GM10266 (cell line): ENCODE results near the gene SLK.

ENCODE experiments used
- DNase-seq: peaks from one replicate; pipeline ENCODE4 v3.0.0; 2012; ENCODE audit errors: extremely low spot score
- TF ChIP-seq, protein P1 (sequence below): IDR thresholded peaks from 2 replicates; pipeline ENCODE4 v1.5.1; 2012; ENCODE audit warnings: mild to moderate bottlenecking, low read depth; ENCODE audit not compliant: control insufficient read depth, insufficient read depth; ENCODE audit errors: missing control alignments

The SLK gene

DNA sequence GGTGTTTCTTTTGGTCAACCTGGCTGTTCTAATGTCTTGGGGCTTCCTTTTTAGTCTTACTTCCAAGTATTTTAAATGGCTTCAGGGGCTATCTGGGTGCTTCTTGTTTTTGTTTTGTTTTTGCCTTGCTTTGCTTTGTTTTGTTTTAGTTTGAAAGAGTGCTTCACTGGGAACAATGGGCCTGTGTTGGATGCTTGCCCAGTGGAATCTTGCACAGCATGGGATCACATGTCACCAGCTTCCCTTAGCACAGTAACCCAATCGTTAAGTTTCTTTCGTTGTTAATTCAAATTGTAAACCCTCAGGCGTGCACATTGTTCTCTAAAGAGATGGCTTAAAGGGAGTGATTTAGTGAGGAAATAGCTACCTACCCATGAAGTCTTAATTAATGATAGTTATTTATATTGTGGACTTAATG, 109.8 kb downstream of the SLK start:
- TF ChIP-seq, protein P1, sequence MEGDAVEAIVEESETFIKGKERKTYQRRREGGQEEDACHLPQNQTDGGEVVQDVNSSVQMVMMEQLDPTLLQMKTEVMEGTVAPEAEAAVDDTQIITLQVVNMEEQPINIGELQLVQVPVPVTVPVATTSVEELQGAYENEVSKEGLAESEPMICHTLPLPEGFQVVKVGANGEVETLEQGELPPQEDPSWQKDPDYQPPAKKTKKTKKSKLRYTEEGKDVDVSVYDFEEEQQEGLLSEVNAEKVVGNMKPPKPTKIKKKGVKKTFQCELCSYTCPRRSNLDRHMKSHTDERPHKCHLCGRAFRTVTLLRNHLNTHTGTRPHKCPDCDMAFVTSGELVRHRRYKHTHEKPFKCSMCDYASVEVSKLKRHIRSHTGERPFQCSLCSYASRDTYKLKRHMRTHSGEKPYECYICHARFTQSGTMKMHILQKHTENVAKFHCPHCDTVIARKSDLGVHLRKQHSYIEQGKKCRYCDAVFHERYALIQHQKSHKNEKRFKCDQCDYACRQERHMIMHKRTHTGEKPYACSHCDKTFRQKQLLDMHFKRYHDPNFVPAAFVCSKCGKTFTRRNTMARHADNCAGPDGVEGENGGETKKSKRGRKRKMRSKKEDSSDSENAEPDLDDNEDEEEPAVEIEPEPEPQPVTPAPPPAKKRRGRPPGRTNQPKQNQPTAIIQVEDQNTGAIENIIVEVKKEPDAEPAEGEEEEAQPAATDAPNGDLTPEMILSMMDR = no peak
- no peak for DNase-seq

DNA sequence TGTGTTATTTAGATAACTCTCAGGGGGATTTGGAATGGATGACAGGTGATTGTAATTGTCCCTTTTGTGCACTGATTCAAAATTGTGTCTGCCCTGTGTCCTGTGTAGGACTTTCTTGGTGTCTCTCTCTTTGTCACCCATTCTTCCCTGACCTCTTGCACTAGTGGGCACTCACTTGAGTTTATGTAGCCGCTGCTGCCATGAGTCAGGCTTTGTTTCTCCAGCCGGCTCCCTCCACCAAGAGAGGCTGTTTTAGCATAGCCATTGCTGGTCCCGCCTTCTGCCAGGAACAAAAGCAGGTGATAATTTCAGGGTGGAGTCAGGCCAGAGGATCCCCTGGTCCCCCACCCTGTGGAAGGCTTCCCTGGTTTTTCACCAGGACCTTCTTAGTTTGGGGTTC, 110.3 kb downstream of the SLK start:
- TF ChIP-seq, protein P1 = no peak
- DNase-seq = no peak

DNA sequence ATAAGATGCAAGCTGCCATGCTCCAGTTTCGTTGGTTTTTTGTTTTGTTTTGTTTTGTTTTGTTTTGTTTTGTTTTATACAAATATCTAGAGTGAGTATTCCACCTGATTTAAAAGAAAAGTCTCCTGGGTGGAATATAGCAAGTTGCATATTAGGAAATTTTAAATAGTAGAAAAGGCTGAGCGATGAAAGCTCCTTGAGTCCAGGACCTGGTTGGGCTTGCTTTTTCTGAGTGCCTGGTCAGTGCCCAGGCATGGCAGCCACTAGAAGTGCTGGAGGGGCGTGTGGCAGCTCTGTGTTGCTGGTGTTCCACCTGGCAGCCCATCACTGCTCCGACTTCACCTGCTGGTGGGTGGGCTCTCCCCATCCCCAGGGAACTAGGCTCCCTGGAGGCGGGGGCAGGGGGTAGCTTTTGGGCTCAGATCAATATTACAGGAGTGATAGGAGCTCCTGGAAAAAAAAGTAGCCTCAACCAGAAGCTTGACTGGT, 110.8 kb downstream of the SLK start:
- TF ChIP-seq, protein P1 = no peak
- no peak for DNase-seq
